Ishikawa (cell line): ENCODE results near the gene MYO7A.

Experiments used
- CEBPB ChIP-seq: IDR thresholded peaks from 2 replicates; pipeline ENCODE4 v1.6.1; 2012
- CREB1 ChIP-seq: IDR thresholded peaks from 2 replicates; pipeline ENCODE4 v1.6.1; 2012; ENCODE audit warnings: low read depth
- EGR1 ChIP-seq: IDR thresholded peaks from 2 replicates; pipeline ENCODE4 v1.6.1; 2012
- EP300 ChIP-seq: IDR thresholded peaks from 2 replicates; pipeline ENCODE4 v1.6.1; 2012; ENCODE audit warnings: borderline replicate concordance
- FOXM1 ChIP-seq: IDR thresholded peaks from 2 replicates; pipeline ENCODE4 v1.6.1; 2012; ENCODE audit warnings: low read depth, borderline replicate concordance
- NFIC ChIP-seq: IDR thresholded peaks from 2 replicates; pipeline ENCODE4 v1.6.1; 2012
- TAF1 ChIP-seq: IDR thresholded peaks from 2 replicates; pipeline ENCODE4 v1.6.1; 2012; ENCODE audit warnings: low read depth, mild to moderate bottlenecking
- TCF12 ChIP-seq: IDR thresholded peaks from 2 replicates; pipeline ENCODE4 v1.6.1; 2012; ENCODE audit warnings: low read depth
- TEAD4 ChIP-seq: IDR thresholded peaks from 2 replicates; pipeline ENCODE4 v1.6.1; 2012
- ZBTB7A ChIP-seq: IDR thresholded peaks from 2 replicates; pipeline ENCODE4 v1.6.1; 2012; ENCODE audit warnings: low read depth
- TF ChIP-seq, protein P1 (sequence below): IDR thresholded peaks from 2 replicates; pipeline ENCODE4 v1.6.1; 2012
- TF ChIP-seq, protein P2 (sequence below): IDR thresholded peaks from 2 replicates; pipeline ENCODE4 v1.6.1; 2012; ENCODE audit warnings: low read depth, mild to moderate bottlenecking
- TF ChIP-seq, protein P3 (sequence below): IDR thresholded peaks from 2 replicates; pipeline ENCODE4 v1.6.1; 2012

The MYO7A gene

DNA sequence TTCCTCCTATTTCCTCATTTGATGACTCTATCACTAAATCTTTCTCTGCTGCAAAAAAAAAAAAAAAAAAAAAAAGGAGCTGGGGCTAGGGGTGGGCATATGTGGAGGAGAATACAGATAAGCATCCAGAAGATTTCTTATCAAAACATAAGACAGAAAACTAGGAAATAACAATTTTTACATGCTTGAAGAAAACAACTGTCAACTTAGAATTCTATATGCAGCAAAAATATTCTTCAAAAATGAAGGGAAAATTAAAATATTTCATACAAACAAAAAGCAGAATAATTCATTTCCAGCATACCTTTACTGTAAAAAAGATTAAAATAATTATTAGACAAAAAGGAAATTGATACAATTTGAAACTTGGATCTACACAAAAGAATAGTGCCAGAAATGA lies 134.8 kb downstream of the MYO7A start:
- TF ChIP-seq TAF1 (no peak), EP300 (no peak), TEAD4 (no peak), NFIC (no peak), EGR1 (no peak), CEBPB (no peak), ZBTB7A (no peak), TCF12 (no peak), FOXM1 (no peak), CREB1 (no peak)
- TF ChIP-seq, protein P1, sequence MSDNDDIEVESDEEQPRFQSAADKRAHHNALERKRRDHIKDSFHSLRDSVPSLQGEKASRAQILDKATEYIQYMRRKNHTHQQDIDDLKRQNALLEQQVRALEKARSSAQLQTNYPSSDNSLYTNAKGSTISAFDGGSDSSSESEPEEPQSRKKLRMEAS, result no peak
- TF ChIP-seq, protein P2, sequence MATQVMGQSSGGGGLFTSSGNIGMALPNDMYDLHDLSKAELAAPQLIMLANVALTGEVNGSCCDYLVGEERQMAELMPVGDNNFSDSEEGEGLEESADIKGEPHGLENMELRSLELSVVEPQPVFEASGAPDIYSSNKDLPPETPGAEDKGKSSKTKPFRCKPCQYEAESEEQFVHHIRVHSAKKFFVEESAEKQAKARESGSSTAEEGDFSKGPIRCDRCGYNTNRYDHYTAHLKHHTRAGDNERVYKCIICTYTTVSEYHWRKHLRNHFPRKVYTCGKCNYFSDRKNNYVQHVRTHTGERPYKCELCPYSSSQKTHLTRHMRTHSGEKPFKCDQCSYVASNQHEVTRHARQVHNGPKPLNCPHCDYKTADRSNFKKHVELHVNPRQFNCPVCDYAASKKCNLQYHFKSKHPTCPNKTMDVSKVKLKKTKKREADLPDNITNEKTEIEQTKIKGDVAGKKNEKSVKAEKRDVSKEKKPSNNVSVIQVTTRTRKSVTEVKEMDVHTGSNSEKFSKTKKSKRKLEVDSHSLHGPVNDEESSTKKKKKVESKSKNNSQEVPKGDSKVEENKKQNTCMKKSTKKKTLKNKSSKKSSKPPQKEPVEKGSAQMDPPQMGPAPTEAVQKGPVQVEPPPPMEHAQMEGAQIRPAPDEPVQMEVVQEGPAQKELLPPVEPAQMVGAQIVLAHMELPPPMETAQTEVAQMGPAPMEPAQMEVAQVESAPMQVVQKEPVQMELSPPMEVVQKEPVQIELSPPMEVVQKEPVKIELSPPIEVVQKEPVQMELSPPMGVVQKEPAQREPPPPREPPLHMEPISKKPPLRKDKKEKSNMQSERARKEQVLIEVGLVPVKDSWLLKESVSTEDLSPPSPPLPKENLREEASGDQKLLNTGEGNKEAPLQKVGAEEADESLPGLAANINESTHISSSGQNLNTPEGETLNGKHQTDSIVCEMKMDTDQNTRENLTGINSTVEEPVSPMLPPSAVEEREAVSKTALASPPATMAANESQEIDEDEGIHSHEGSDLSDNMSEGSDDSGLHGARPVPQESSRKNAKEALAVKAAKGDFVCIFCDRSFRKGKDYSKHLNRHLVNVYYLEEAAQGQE, result no peak
- TF ChIP-seq, protein P3, sequence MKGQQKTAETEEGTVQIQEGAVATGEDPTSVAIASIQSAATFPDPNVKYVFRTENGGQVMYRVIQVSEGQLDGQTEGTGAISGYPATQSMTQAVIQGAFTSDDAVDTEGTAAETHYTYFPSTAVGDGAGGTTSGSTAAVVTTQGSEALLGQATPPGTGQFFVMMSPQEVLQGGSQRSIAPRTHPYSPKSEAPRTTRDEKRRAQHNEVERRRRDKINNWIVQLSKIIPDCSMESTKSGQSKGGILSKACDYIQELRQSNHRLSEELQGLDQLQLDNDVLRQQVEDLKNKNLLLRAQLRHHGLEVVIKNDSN, result no peak
